IMR-90 (cell line): ENCODE data around the gene GALNT7. TPM values are rescaled to one million over a fixed set of nuclear protein-coding genes. Genes with fewer than 3 reads are reported as not detected.

ENCODE experiments used
- ATAC-seq: fragments of 200-7000 bp; cut with Tn5 transposase; 2 replicates; pipeline ENCODE4 v1.9.1; 2020; ENCODE audit warnings: low read depth, mild to moderate bottlenecking, moderate library complexity
- BruUV-seq: library from RNA; stranded (reverse); fragments of 400-500 nt; replicated peaks from 2 replicates; lab custom pipeline; 2021; lab: Mats Ljungman, UMichigan
- CTCF ChIA-PET: fragments of 300-600 bp; formaldehyde crosslinking; extraction: SDS; loops from one replicate; lab custom pipeline; 2021; ENCODE audit warnings: antibody characterized with exemption; lab: Yijun Ruan, JAX
- POLR2A ChIA-PET: fragments of 300-600 bp; sonication (Branson Sonifier 250); formaldehyde crosslinking; loops from one replicate; lab custom pipeline; 2022; ENCODE audit warnings: antibody characterized with exemption; ENCODE audit not compliant: unreplicated experiment; lab: Charles Lee
- DNase-seq: peaks from one replicate; pipeline ENCODE4 v3.0.0; 2013
- H2AFZ ChIP-seq: replicated peaks from 2 replicates; pipeline ENCODE3; 2013; ENCODE audit warnings: low read length, mild to moderate bottlenecking; ENCODE audit not compliant: poor library complexity
- H2AK5ac ChIP-seq: 2 replicates; pipeline ENCODE4 v1.6.1; 2013; ENCODE audit warnings: low read depth, low read length, inconsistent platforms
- H2AK9ac ChIP-seq: replicated peaks from 2 replicates; pipeline ENCODE3; 2013; ENCODE audit warnings: mild to moderate bottlenecking, low read depth, low read length, moderate library complexity; ENCODE audit not compliant: poor library complexity
- H2BK120ac ChIP-seq: 2 replicates; pipeline ENCODE4 v1.6.1; 2013; ENCODE audit warnings: low read depth, low read length, inconsistent platforms
- H2BK15ac ChIP-seq: 3 replicates; pipeline ENCODE4 v1.6.1; 2013; ENCODE audit warnings: low read depth, low read length, inconsistent platforms
- H2BK20ac ChIP-seq: 2 replicates; pipeline ENCODE4 v1.6.1; 2013; ENCODE audit warnings: low read depth, mild to moderate bottlenecking, inconsistent platforms, low read length, moderate library complexity
- H2BK5ac ChIP-seq: 2 replicates; pipeline ENCODE4 v1.6.1; 2013; ENCODE audit warnings: mild to moderate bottlenecking, low read depth, low read length, inconsistent platforms; ENCODE audit not compliant: poor library complexity, severe bottlenecking
- H3K14ac ChIP-seq: replicated peaks from 2 replicates; pipeline ENCODE4 v1.6.1; 2013; ENCODE audit warnings: low read depth, low read length, inconsistent platforms
- H3K18ac ChIP-seq: 2 replicates; pipeline ENCODE4 v1.6.1; 2013; ENCODE audit warnings: low read depth, low read length, control low read depth
- H3K23ac ChIP-seq: 2 replicates; pipeline ENCODE4 v1.6.1; 2013; ENCODE audit warnings: low read depth, low read length, inconsistent platforms
- H3K27ac ChIP-seq: 2 replicates; pipeline ENCODE4 v1.5.1; 2013; ENCODE audit warnings: mild to moderate bottlenecking, control low read depth, low read length; ENCODE audit not compliant: insufficient read depth
- H3K27me3 ChIP-seq: 2 replicates; pipeline ENCODE4 v1.6.1; 2013; ENCODE audit warnings: low read length; ENCODE audit not compliant: control insufficient read depth, insufficient read depth
- H3K36me3 ChIP-seq: 2 replicates; pipeline ENCODE4 v1.6.1; 2013; ENCODE audit warnings: low read length, mixed read lengths; ENCODE audit not compliant: control insufficient read depth, insufficient read depth
- H3K4ac ChIP-seq: 2 replicates; pipeline ENCODE4 v1.6.1; 2013; ENCODE audit warnings: low read depth, low read length, inconsistent platforms
- H3K4me1 ChIP-seq: 2 replicates; pipeline ENCODE4 v1.6.1; 2013; ENCODE audit warnings: low read length, mixed read lengths; ENCODE audit not compliant: control insufficient read depth, insufficient read depth
- H3K4me2 ChIP-seq: 2 replicates; pipeline ENCODE4 v1.6.1; 2013; ENCODE audit warnings: low read depth, mild to moderate bottlenecking, control low read depth, low read length, moderate library complexity
- H3K4me3 ChIP-seq: 2 replicates; pipeline ENCODE4 v1.5.1; 2013; ENCODE audit warnings: low read depth, mild to moderate bottlenecking, control low read depth, low read length, moderate library complexity; ENCODE audit not compliant: insufficient read depth
- H3K56ac ChIP-seq: 2 replicates; pipeline ENCODE4 v1.6.1; 2013; ENCODE audit warnings: low read length, inconsistent platforms; ENCODE audit not compliant: insufficient read depth; ENCODE audit errors: extremely low read depth
- H3K79me1 ChIP-seq, 2 experiments: 2 replicates each; pipeline ENCODE4 v1.6.1; 2013; ENCODE audit warnings: low read length in 2 of 2, inconsistent platforms in 1 of 2, low read depth in 1 of 2
- H3K9ac ChIP-seq: 2 replicates; pipeline ENCODE4 v1.6.1; 2013; ENCODE audit warnings: low read depth, low read length, control low read depth
- H3K9me1 ChIP-seq: 2 replicates; pipeline ENCODE4 v1.6.1; 2013; ENCODE audit warnings: low read length, inconsistent platforms; ENCODE audit not compliant: insufficient read depth
- H3K9me3 ChIP-seq: 2 replicates; pipeline ENCODE4 v1.6.1; 2013; ENCODE audit warnings: low read length; ENCODE audit not compliant: control insufficient read depth, insufficient read depth
- H4K20me1 ChIP-seq: 2 replicates; pipeline ENCODE4 v1.6.1; 2013; ENCODE audit warnings: low read length, inconsistent platforms; ENCODE audit not compliant: insufficient read depth
- H4K5ac ChIP-seq: 2 replicates; pipeline ENCODE4 v1.6.1; 2013; ENCODE audit warnings: mild to moderate bottlenecking, low read depth, low read length, control low read depth
- H4K8ac ChIP-seq, 2 experiments: 2 replicates each; pipeline ENCODE4 v1.6.1; 2013; ENCODE audit warnings: low read depth in 2 of 2, low read length in 2 of 2, control low read depth in 1 of 2, inconsistent platforms in 1 of 2
- H4K91ac ChIP-seq: 2 replicates; pipeline ENCODE4 v1.6.1; 2013; ENCODE audit warnings: low read depth, low read length, inconsistent platforms; ENCODE audit not compliant: insufficient read depth
- BHLHE40 ChIP-seq: fragments of 150-350 bp; IDR thresholded peaks from 2 replicates; pipeline ENCODE4 v1.6.1; 2016; ENCODE audit warnings: mild to moderate bottlenecking, low read depth, low read length
- MAFK ChIP-seq: IDR thresholded peaks from 2 replicates; pipeline ENCODE4 v1.6.1; 2012; ENCODE audit warnings: low read depth, low read length, improper control_type of control experiment
- MAZ ChIP-seq: IDR thresholded peaks from 2 replicates; pipeline ENCODE4 v1.6.1; 2012; ENCODE audit warnings: low read depth, mild to moderate bottlenecking, low read length, improper control_type of control experiment, moderate library complexity, borderline replicate concordance
- MXI1 ChIP-seq: IDR thresholded peaks from 2 replicates; pipeline ENCODE4 v1.6.1; 2012; ENCODE audit warnings: low read depth, mild to moderate bottlenecking, low read length, moderate library complexity, borderline replicate concordance
- NFE2L2 ChIP-seq: fragments of 150-350 bp; IDR thresholded peaks from 2 replicates; pipeline ENCODE4 v1.6.1; 2016; ENCODE audit warnings: low read depth, mild to moderate bottlenecking, low read length
- POLR2A ChIP-seq: IDR thresholded peaks from 2 replicates; pipeline ENCODE4 v1.6.1; 2012; ENCODE audit warnings: mild to moderate bottlenecking, low read depth, low read length
- RAD21 ChIP-seq: IDR thresholded peaks from 2 replicates; pipeline ENCODE4 v1.6.1; 2012; ENCODE audit warnings: low read length, improper control_type of control experiment
- RCOR1 ChIP-seq: IDR thresholded peaks from 2 replicates; pipeline ENCODE4 v1.6.1; 2012; ENCODE audit warnings: mild to moderate bottlenecking, low read length, improper control_type of control experiment; ENCODE audit not compliant: insufficient replicate concordance
- RFX5 ChIP-seq: IDR thresholded peaks from 2 replicates; pipeline ENCODE4 v1.8.0; 2012; ENCODE audit warnings: low read depth, mild to moderate bottlenecking, low read length, moderate library complexity
- SMC3 ChIP-seq: fragments of 150-350 bp; IDR thresholded peaks from 2 replicates; pipeline ENCODE4 v1.6.1; 2016; ENCODE audit warnings: low read depth, mild to moderate bottlenecking, antibody characterized with exemption, low read length, moderate library complexity
- WGBS, 2 experiments: methylation state at CpG; one replicate each; pipeline versions ENCODE4 v1.1.5 to v1.1.7; 2013; ENCODE audit warnings: missing lambda C conversion rate in 2 of 2; ENCODE audit not compliant: insufficient read length in 1 of 2; ENCODE audit errors: extremely low coverage in 2 of 2; 5-methylcytosine and 5-hydroxymethylcytosine counted together
- dilution Hi-C: fragments of 300-500 bp; cut with HindIII; formaldehyde crosslinking; loops from one replicate; pipeline ENCODE4 v1.14.3; 2018; ENCODE audit warnings: low sequenced_read_pairs; ENCODE audit not compliant: unreplicated experiment
- in situ Hi-C: fragments of 300-500 bp; cut with MboI; formaldehyde crosslinking; loops from 3 replicates; pipeline ENCODE4 v1.14.3; 2019; ENCODE audit warnings: low sequenced_read_pairs, inconsistent platforms, mixed read lengths
- intact Hi-C: fragments of 100-400 bp; cut with micrococcal nuclease; formaldehyde crosslinking; loops from 2 replicates; pipeline ENCODE4 v1.10.0; 2022
- polyA plus RNA-seq, 3 experiments: library from polyadenylated mRNA; depleted of rRNA; stranded (reverse); fragments of >200 nt; gene quantifications; 2 replicates each; pipeline ENCODE4 v1.2.3, GENCODE V29; 2012; ENCODE audit warnings: low replicate concordance in 1 of 3
- total RNA-seq: library from RNA; depleted of rRNA; stranded (reverse); fragments of >200 nt; gene quantifications from 2 replicates; pipeline ENCODE4 v1.2.3, GENCODE V29; 2012
- TF ChIP-seq, protein P1 (sequence below): conservative IDR thresholded peaks from 2 replicates; pipeline ENCODE4 v1.5.1; 2012; ENCODE audit warnings: mild to moderate bottlenecking, low read depth, low read length, improper control_type of control experiment
- TF ChIP-seq, protein P2 (sequence below): fragments of 150-350 bp; IDR thresholded peaks from 2 replicates; pipeline ENCODE4 v1.6.1; 2016; ENCODE audit warnings: low read depth, mild to moderate bottlenecking, low read length, moderate library complexity, borderline replicate concordance

GALNT7 gene
- total and polyA plus RNA-seq, 2 of the 4 experiments (the other 2 are of a cell fraction) = 19.1 to 31.2 TPM

DNA sequence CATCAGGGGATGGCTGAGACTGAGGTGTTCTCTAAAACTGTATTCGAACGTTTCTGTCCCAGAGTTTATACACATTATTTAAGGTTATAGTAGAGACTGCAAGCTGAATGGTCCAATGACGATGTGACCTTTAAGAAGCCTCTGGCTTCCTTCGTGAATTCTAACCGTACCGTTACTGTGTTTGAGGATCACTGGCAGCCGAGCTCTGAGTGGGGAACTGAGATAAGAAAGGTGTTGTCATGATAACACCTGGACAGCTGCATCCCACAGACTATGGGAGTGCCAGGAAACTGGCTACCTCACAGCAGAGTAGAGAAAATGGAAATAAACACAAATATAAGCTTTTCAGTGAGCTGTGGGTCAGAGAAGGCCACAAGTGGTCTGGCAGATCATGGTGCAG is 106.5 kb downstream of the GALNT7 start:
- in situ Hi-C loops = no loop called here
- ChIA-PET CTCF (interaction anchor here (0.6 kb wide), 1 partner anchor 8 kb away, joined by 3 read pairs; no protein-coding TSS in a partner anchor), POLR2A (no interaction called here)
- no CpG with 5 or more reads among the region's 7 CpGs for WGBS, 2 experiments
- no peak overlapping the region for H3K4me2 ChIP-seq
- no peaks in the 10 kb centered on the region; the same call in 1 of the 2 replicates for H3K9me1 ChIP-seq
- H4K20me1 ChIP-seq = no peaks in the 10 kb centered on the region
- H2AK5ac ChIP-seq = no peak overlapping the region
- H3K27me3 ChIP-seq = no peaks in the 10 kb centered on the region
- no peak overlapping the region for H4K91ac ChIP-seq
- no peak overlapping the region for H3K9ac ChIP-seq
- dilution Hi-C loops = no loop called here
- no peak overlapping the region; the same call in 1 of the 2 replicates for H3K18ac ChIP-seq
- intact Hi-C loops = no loop called here
- no peak overlapping the region for H2BK120ac ChIP-seq
- H3K4ac ChIP-seq = no peak overlapping the region
- H3K23ac ChIP-seq = no peak overlapping the region
- H3K4me1 ChIP-seq = peaks cover 2% of the 10 kb centered on the region
- H3K4me3 ChIP-seq = no peak overlapping the region
- no peak overlapping the region for H3K56ac ChIP-seq
- no peak overlapping the region for H2BK5ac ChIP-seq
- no peak overlapping the region for H2AK9ac ChIP-seq
- no TSS peak for BruUV-seq
- H3K9me3 ChIP-seq = peaks cover 2% of the 10 kb centered on the region; the same call in 1 of the 2 replicates
- H2BK15ac ChIP-seq = no peak overlapping the region
- no peak overlapping the region for H2BK20ac ChIP-seq
- DNase-seq (no peak), ATAC-seq (no peak)
- no peak overlapping the region for H3K27ac ChIP-seq
- H2AFZ ChIP-seq = no peak overlapping the region
- no peaks in the 10 kb centered on the region for H3K36me3 ChIP-seq
- H3K79me1 ChIP-seq = no peaks in the 10 kb centered on the region
- no peak overlapping the region for H4K5ac ChIP-seq
- no peak overlapping the region for H4K8ac ChIP-seq
- TF ChIP-seq BHLHE40 = no peak
- TF ChIP-seq RAD21 = no peak
- no peak for TF ChIP-seq POLR2A
- no peak for TF ChIP-seq MXI1
- TF ChIP-seq, protein P1, sequence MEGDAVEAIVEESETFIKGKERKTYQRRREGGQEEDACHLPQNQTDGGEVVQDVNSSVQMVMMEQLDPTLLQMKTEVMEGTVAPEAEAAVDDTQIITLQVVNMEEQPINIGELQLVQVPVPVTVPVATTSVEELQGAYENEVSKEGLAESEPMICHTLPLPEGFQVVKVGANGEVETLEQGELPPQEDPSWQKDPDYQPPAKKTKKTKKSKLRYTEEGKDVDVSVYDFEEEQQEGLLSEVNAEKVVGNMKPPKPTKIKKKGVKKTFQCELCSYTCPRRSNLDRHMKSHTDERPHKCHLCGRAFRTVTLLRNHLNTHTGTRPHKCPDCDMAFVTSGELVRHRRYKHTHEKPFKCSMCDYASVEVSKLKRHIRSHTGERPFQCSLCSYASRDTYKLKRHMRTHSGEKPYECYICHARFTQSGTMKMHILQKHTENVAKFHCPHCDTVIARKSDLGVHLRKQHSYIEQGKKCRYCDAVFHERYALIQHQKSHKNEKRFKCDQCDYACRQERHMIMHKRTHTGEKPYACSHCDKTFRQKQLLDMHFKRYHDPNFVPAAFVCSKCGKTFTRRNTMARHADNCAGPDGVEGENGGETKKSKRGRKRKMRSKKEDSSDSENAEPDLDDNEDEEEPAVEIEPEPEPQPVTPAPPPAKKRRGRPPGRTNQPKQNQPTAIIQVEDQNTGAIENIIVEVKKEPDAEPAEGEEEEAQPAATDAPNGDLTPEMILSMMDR = no peak
- TF ChIP-seq RCOR1 = no peak
- no peak for TF ChIP-seq SMC3
- no peak for TF ChIP-seq MAZ
- TF ChIP-seq NFE2L2 = no peak
- TF ChIP-seq MAFK = no peak
- TF ChIP-seq, protein P2, sequence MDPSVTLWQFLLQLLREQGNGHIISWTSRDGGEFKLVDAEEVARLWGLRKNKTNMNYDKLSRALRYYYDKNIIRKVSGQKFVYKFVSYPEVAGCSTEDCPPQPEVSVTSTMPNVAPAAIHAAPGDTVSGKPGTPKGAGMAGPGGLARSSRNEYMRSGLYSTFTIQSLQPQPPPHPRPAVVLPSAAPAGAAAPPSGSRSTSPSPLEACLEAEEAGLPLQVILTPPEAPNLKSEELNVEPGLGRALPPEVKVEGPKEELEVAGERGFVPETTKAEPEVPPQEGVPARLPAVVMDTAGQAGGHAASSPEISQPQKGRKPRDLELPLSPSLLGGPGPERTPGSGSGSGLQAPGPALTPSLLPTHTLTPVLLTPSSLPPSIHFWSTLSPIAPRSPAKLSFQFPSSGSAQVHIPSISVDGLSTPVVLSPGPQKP = no peak
- no peak for TF ChIP-seq RFX5
- no peak overlapping the region for H3K14ac ChIP-seq
